ENCODE data around the gene POLR3K. TPM values are rescaled to one million over a fixed set of nuclear protein-coding genes. Genes with fewer than 3 reads are reported as not detected.

Gene POLR3K
- total RNA-seq, 1 donor from 2014 or later = 12.9 TPM

DNA sequence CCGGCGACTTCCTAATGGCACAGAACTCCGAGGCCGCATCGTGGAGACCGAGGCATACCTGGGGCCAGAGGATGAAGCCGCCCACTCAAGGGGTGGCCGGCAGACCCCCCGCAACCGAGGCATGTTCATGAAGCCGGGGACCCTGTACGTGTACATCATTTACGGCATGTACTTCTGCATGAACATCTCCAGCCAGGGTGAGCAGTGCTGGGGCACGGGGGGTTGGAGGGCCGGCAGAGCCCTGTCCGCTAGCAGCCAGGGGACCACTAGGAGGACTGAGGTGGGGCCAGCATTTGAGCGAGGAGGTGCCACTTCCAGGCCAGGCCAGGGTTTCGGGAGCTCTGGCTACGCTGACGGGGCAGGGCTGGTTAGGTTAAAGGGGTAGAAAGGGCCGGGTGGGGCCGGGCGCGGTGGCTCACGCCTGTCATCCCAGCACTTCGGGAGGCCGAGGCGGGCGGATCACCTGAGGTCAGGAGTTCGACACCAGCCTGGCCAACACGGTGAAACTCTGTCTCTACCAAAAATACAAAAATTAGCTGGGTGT, 29.7 kb upstream of the POLR3K start:
- DNase-seq = no peak
- no peak for ATAC-seq
- intact Hi-C loops (cut with micrococcal nuclease) = no loop called here

DNA sequence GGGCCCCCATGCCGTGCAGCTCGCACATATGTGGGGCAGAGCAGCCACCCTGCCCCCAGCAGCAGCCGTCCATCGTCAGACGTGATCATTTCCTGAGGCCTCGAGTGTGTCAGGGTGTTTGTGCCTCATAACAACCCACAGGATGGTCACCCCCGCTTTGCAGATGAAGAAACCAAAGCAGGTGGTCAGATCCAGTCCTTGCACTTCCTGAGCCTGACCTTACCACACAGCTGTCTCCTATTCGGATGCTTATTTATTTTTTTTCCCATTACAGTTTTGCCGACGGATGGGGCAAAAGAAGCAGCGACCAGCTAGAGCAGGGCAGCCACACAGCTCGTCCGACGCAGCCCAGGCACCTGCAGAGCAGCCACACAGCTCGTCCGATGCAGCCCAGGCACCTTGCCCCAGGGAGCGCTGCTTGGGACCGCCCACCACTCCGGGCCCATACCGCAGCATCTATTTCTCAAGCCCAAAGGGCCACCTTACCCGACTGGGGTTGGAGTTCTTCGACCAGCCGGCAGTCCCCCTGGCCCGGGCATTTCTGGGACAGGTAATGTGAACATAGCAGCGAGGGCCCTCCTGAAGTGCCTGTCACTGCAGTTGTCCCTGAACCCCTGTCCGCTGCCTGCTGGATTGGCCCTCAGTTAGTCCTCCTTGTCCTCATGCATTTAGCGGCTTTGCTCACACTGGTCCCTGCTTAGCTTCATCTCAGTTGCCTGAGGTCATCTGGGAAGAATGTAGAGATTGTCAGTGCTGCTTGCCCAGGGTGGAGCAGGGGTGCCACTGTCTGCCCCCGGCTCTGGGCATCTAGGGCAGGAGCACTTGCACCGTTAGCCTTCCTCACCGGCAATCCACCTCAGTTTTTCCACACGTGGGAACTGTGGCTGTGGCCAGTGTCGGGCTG, 26.0 kb upstream of the POLR3K start:
- intact Hi-C loops (cut with micrococcal nuclease) = no loop called here
- ATAC-seq (no peak), DNase-seq (no peak)

DNA sequence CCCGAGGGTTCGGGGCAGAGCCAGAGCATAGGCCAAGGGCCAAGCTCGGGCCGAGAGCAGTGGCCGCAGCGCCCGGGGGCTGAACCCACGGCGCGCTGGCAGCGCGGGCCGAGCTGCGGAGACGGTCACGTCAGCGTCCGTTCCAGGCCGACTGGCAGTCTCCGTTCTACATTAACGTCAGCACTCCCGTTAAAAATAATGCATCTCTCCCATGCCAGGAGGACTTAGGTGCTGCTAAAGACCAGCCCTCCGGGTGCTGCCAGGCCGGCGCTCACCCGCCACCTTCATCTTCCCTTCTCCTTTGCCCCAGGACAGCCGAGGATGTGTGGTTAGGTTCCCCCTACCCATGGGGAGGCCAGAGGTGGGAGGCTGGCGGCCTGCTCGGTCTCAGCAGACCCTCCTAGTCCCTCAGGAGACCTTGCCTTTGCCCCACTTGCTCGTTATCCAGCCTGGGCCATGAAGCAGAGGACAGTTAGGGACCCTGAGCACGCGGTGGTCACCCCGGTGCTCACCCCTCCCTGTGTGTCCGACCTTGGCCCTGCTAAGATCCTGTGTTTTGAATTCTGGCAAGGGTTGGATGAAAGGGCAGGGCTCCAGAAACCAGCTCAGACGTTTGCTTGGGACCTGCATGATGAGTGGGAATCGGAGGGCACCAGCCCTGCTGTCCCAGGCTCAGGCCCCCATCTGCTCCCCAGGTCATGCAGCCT, 25.2 kb upstream of the POLR3K start:
- intact Hi-C loops (cut with micrococcal nuclease) = no loop called here
- peak; percentile 76 for DNase-seq
- peak; percentile 4 for ATAC-seq

DNA sequence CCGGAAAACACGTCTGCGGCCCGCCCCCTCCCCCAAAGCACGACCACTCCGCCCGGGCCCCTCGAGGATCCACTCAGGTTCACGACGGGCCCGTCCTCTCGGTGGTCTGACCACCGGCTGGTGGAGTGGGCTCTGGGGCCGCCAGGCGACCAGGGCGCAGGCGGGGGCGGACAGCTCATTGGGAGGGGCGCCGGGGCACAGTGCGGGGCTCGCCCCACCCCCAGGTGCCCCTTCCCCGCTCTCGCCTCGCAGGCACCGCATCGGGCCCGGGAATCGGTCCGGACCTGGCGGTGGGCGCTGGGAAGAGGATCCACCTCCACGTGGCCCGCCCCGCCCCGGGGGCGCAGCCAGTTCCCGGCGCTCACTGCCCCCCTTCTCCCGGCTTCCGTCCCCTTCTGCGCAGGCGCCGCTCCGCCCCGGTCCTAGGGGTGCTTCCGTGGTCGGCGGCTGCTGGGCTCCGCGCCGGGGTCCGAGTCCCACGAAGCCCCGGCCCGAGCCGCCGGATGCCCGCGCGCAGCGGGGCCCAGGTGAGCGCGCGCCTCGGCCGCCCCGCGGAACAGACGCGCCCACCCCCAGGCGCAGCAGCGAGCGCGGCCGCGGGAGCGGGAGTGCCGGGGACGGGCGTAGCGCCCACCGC, 24.5 kb upstream of the POLR3K start, which contains the start of gene MPG:
Gene MPG, plus strand, starts transcription at position 419 of the 637 bp plus-strand sequence. Its CDS starts 85 bp downstream, at position 504.
- ATAC-seq (peak; percentile 71), DNase-seq (peak; percentile 94)
- intact Hi-C loops (cut with micrococcal nuclease) = no loop called here

DNA sequence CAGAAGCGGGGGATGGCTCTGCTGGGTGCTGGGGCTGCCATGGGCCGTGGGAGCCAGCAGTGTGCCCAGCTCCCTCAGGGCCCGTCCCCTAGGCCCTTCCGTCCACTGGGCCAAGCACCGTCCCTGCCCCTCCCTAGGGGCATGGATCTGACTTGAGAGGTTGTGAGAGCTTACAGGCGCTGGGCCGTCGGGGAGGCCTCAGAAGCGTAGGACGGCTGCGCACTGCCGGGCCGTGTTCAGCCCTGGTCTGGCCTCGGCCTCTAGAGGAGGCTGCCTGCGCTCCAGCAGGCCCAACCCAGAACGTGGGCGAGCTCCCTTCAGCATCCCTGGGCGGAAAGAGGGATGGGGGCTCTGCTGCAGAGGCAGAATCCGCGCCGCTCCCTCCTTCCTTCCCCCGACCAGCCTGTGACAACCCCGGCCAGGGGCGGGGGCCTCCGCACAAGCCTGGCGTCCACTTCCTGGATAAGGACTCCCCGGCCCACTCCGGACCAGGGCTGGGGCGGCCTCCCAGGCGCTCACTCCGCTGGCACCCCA, 23.9 kb upstream of the POLR3K start:
- peak; percentile 33 for ATAC-seq
- intact Hi-C loops (cut with micrococcal nuclease) = no loop called here
- DNase-seq = peak; percentile 77

DNA sequence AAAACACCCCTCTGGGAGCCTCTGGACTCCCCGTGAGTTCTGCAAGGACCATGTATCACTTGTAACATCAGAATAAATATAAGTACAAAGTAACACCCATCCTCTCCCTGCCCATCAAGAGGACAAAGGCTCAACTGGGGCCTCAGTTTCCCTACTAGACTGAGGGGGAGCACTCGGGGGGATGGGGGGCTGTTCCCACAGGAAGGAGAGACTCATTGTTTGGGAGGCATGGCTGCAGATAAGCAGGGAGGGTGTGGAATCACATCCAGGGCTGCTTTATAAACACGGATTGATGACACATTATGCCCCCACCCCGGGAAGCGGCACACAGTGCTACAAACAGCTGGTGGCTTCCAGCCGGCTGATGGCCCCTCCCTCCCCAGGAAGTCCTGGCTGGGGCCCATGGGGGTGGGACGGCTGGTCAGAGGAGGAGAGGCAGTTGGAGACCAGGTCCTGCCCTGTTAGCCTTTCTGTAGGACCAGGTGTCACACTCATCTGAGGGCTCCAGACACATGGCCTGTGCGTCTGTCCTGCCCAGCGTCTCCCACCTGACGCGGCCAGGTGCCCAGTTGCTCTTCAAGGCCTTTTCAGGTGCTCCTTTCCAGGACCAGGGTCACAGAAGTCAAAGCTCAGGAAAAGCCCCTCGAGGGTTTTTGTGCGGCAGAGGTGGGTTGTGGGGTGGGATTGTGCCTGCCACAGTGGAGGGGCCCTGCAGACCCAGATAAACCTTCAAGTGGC, 23.3 kb upstream of the POLR3K start:
- intact Hi-C loops (cut with micrococcal nuclease) = no loop called here
- peak; percentile 89 for DNase-seq
- ATAC-seq = peak; percentile 57

DNA sequence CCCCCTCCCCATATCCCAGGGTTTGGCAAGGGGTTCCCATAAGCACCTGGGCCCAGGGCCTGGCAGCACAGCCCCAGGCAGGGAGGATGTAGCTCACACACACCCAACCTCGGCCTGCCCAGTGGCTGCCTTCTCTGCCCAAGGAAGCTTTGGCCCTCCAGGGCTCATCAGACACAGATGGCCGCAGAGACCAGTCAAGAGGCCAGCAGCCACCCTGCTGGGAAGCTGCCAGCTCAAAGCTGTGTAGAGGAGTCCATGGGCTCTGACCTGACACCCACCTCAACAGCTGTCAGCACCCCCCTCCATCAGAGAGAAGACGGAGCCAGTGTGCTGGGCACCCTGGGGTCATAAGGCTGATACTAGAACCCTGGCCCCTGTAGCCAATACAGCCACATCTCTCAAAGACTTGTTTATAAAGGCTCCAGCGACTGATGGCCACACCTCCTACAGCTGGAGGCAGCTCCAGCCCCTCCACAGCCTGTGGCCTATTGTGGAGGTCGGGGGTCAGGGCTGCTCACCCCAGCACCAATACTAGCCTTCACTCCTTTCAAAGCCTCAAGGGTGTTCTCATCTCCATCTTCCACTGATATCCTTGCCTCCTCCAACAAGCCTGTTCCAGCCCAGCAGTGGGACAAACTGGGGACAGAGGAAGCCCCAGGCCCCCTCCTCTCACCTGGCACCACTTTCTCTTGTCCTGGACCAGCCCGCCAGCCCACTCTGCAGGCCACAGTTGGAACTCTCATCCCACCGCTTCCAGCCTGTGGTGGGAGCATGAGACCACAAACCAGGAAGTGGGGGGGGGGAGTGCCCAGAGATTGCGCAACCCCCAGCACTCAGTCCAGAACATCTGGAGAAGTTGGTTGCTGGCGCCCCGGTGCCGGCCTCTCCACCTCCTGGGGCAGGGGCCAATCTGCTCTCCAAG, 22.4 kb upstream of the POLR3K start:
- DNase-seq (peak; percentile 87), ATAC-seq (peak; percentile 34)
- intact Hi-C loops (cut with micrococcal nuclease) = no loop called here

DNA sequence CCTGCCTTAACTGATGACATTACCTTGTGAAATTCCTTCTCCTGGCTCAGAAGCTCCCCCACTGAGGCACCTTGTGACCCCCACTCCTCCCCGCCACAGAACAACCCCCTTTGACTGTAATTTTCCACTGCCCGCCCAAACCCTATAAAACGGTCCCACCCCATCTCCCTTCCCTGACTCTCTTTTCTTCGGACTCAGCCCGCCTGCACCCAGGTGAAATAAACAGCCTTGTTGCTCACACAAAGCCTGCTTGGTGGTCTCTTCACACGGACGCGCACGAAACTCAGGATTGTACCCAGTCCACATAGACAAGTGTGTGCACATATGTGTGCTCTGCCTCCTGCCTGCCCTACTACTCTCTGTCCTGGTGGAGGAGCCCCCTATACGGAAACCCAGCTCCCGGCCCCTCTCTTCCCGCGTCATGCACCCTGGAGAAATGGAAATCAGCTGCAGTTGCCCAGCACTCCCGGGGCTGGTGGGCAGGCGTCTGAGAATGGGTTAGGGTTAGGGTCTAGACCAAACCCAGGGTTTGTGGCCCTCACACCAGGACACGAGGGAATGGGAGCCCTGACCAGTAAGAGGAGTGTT, 21.4 kb upstream of the POLR3K start:
- intact Hi-C loops (cut with micrococcal nuclease) = no loop called here
- ATAC-seq (no peak), DNase-seq (no peak)

DNA sequence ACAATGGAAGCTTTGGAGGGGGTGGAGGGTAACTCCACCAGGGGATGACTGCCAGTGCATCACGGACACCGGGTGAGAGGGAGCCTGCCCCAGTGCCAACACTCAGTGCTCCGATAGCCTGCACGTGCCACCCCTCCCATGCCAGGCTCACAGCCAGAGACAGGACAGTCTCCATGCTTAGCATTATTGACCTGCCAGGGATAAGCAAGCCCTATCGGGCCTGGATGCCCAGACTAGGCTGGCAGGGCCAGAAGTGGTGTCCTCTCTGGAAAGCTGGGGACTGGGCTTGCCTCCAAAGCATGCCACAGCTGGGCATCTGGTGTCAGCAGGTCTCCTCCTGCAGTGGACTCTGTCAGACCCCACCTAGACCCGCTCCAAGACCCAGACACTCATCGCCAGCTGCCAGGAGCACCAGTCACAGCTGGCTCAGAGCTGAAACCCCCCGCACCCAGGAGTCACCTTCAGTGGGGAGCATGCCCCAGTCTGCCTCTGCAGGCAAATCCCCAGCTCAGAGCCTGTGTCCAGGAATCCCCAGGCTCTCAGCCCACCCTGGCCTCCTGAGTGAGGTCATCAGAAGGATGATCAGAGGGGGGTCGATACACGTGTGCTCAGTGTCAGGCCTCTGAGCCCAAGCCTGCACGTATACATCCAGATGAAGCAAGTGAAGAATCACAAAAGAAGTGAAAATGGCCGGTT, 20.8 kb upstream of the POLR3K start:
- intact Hi-C loops (cut with micrococcal nuclease) = no loop called here
- DNase-seq = peak; percentile 87
- peak; percentile 50 for ATAC-seq

DNA sequence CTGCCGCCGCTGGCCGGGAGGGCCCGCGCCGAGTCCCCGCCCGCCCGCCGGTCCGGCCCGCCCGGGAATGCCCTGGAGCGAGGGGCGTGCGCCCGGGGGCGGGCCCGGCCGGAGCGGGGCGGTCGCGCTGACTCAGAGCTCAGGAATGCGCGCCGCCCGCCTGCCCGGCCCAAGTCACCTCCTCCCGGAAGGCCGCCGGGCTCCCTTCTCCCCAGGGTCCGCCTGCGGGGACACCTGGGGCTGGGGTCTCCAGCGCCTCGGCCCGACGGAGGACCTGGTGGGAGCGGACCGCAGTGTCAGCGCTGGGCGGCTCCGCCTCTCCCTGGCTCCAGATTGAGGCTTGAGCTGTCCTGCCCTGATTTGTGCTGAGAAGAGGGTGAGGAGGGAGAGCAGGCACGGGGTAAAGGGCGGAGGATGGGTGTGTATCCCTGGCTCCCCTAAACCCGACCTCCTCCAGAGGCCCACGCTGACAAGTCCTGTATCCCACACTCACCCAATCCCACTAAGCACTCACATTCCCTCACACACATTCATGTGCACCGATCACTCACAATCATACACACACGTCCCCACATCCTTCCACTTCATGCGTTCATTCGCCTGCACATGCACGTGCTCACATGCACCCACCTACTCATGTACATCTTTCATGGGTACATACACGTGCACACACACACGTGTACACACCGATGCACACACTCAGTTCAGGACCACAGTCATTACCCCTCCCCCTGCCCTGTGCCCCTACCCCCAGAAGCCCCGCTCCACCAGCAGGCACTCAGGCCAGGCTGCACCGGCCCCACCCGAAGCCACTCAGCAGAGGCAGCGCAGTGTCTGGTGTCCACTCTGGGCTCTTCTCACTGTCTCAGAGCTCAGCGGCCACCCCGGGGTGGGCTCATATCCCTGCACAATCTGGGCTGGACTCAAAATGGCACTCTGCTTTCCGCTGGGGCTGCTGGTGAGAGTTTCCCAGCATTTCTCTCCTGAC, 19.4 kb upstream of the POLR3K start, which contains the start of gene RHBDF1:
Gene RHBDF1, minus strand, starts transcription at position 71 of the 988 bp plus-strand sequence. CDS start 7,616 bp downstream, outside the sequence.
- peak; percentile 47 for ATAC-seq
- DNase-seq = peak; percentile 84
- intact Hi-C loops (cut with micrococcal nuclease) = no loop called here

DNA sequence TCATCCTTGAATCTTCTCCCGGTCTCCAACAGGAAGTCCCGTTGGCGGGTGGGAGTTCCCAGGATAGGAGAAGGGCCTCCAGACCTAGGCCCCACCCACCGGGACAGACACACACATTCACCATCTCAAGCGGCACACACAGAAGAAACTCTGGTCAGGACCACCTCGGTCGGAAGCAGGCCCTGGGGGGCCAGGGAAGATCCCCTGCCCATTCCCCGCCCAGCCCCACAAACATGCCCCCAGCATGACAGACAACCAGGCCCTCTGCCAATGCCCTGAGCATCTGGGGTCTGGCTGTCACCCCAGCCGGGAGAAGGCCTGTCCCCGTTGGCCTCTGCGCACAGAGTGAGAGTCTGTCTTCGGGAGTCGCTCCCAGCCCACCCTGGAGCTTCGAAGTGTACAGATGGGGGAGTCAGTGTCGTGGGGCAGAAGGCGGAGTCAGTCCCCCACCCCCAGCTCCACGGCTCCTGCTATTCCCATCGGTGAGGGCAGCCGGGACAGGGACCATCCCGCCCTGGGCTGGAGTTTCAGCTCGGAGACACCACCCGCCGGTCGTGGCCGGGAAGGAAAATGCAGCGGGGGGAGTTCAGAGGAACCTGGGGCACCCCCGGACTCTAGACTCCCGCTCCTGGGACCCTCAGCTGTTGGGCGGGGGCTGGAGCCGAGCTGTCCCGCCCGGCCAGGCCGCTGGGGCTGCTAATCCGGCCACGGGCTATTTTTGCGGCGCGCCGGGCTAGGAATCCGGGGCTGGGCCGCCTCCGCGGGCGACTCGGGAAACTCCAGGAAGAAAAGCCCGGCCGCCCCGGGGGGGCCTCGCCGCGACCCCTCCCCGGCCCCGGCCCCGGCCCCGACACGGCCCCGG, 18.4 kb upstream of the POLR3K start:
- intact Hi-C loops (cut with micrococcal nuclease) = no loop called here
- DNase-seq (peak; percentile 82), ATAC-seq (peak; percentile 13)

DNA sequence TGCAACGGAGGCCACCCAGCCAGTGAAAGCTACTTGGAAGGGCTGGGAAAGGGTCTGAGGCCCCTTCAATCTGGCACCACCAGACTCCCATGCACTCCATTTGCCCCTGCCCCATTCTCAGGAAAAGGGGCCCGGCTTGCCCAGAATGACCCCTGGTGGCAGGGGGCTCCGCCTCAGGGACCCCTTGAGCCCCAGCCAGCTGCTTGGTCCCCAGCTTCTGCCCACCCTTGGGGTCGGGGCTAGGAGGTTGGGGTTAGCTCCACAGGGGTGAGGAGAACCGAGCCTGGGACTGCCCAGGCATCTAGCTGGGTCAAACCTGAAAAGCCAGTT, 17.8 kb upstream of the POLR3K start:
- DNase-seq = no peak
- ATAC-seq = no peak

DNA sequence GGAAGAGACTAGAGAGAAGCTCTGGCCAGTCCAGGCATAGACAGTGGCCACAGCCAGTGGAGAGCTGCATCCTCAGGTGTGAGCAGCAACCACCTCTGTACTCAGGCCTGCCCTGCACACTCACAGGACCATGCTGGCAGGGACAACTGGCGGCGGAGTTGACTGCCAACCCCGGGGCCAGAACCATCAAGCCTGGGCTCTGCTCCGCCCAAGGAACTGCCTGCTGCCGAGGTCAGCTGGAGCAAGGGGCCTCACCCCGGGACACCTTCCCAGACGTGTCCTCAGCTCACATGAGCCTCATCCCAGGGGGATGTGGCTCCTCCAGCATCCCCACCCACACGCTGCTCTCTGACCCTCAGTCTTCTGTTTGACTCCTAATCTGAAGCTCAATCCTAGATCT, 15.8 kb upstream of the POLR3K start:
- ATAC-seq = no peak
- intact Hi-C loops (cut with micrococcal nuclease) = no loop called here
- no peak for DNase-seq

More for the DNA sequence above, 17.8 kb upstream of the POLR3K start:
- intact Hi-C loops (cut with micrococcal nuclease) = no loop called here

DNA sequence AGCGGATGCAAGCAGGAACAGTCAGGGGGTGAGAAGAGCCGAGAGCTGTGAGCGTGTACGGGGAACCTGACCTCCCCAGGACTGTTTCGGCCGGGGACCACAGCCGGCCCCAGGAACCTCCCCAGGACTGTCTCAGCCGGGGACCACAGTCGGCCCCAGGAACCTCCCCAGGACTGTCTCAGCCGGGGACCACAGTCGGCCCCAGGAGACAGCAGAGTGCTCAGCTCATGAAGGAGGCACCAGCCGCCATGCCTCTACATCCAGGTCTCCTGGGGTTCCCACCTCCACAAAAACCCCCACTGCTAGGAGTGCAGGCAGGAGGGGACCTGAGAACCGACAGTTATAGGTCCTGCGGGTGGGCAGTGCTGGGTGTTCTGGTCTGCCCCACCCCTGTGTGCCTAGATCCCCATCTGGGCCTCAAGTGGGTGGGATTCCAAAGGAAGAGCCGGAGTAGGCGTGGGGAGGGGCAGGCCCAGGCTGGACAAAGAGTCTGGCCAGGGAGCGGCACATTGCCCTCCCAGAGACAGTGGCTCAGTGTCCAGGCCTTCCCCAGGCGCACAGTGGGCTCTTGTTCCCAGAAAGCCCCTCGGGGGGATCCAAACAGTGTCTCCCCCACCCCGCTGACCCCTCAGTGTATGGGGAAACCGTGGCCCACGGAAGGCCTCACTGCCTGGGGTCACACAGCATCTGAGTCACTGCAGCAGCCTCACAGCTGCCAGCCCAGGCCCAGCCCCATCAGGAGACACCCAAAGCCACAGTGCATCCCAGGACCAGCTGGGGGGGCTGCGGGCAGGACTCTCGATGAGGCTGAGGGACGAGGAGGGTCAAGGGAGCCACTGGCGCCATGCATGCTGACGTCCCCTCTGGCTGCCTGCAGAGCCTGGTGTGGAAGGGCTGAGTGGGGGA, 14.7 kb upstream of the POLR3K start:
- peak; percentile 3 for ATAC-seq
- intact Hi-C loops (cut with micrococcal nuclease) = no loop called here

More for the DNA sequence above, 14.7 kb upstream of the POLR3K start:
- DNase-seq = peak; percentile 44
